Fibroblast of lung (primary cell): Measurements from ENCODE around the gene TP53AIP1.

Experiments
- CTCF ChIP-seq, 2 donors: IDR thresholded peaks in 1 of 2; conservative IDR thresholded peaks in 1 of 2; 1 replicate in 1 of 2; 2 replicates in 1 of 2; pipeline ENCODE4 v1.5.1; 2011 to 2012; ENCODE audit warnings: low read length in 2 of 2, control low read depth in 1 of 2, inconsistent platforms in 1 of 2, low read depth in 1 of 2, mild to moderate bottlenecking in 1 of 2
- EZH2 ChIP-seq: IDR thresholded peaks from 2 replicates; pipeline ENCODE4 v1.5.1; 2012; ENCODE audit warnings: low read length, control low read depth, mild to moderate bottlenecking; ENCODE audit errors: missing control alignments

DNA sequence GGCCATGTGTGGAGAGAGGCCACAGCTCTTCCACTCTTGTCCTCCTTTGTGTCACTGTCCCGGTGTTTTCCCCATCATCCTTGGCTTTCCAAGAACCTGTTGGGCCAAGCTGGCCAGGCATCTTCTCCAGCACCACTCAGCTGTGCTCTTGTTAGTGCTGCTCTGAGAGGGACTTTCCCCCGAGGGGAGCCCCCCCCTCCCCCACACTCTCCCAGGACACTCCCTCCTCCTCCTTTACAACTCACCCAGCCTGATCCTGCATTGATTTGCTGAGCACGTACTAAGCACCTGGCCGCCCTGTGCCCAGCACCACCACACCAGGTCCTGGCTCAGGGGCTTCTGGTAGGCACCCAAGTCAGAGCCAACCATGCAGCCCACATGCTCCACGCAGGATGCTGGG, 13.2 kb downstream of the TP53AIP1 start:
- TF ChIP-seq EZH2 (no peak), CTCF (conservative IDR thresholded peaks at IDR 0.05 in 1 of 2, IDR thresholded peaks at IDR 0.05 in 1 of 2; ENCODE audit: low read depth in 1 of 2, low read length in 2 of 2) (no peak)
